ENCODE data around the gene NOX3.

NOX3 gene

DNA sequence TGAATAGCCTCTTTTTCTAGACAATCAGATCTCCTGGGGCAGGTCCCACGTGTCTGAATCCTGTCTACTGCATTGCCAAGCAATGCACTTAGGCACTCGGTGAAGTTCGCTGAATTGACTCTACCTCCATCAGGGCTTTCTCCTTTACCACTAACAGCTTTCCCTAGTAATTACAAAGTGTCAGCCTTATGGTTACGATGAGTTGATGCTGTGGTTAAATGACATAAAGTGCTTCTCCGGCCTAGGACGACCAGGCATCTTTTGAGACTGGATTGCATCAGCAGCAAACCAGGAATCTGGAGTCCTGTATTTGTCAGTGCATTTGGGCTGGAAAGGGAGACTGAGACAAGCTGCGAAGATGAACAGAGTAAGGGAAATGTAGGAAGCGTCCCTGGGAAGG lies 21.5 kb downstream of the NOX3 start:
- DNase-seq (ENCODE audit: low read depth): no peak
- no peak overlapping the region for H3K4me3 ChIP-seq (replicated peaks; ENCODE audit: low read depth, low read length)
- TF ChIP-seq, protein P1, sequence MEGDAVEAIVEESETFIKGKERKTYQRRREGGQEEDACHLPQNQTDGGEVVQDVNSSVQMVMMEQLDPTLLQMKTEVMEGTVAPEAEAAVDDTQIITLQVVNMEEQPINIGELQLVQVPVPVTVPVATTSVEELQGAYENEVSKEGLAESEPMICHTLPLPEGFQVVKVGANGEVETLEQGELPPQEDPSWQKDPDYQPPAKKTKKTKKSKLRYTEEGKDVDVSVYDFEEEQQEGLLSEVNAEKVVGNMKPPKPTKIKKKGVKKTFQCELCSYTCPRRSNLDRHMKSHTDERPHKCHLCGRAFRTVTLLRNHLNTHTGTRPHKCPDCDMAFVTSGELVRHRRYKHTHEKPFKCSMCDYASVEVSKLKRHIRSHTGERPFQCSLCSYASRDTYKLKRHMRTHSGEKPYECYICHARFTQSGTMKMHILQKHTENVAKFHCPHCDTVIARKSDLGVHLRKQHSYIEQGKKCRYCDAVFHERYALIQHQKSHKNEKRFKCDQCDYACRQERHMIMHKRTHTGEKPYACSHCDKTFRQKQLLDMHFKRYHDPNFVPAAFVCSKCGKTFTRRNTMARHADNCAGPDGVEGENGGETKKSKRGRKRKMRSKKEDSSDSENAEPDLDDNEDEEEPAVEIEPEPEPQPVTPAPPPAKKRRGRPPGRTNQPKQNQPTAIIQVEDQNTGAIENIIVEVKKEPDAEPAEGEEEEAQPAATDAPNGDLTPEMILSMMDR (IDR thresholded peaks at IDR 0.05; ENCODE audit: low read length, missing control alignments): no peak

GRCh38 chr6:155432293-155432692 lies 23.3 kb downstream of the NOX3 start:
- no peak overlapping the region for H3K4me3 ChIP-seq (replicated peaks; ENCODE audit: low read depth, low read length)
- DNase-seq (ENCODE audit: low read depth): no peak
- TF ChIP-seq, protein P1 (IDR thresholded peaks at IDR 0.05; ENCODE audit: low read length, missing control alignments): no peak

DNA sequence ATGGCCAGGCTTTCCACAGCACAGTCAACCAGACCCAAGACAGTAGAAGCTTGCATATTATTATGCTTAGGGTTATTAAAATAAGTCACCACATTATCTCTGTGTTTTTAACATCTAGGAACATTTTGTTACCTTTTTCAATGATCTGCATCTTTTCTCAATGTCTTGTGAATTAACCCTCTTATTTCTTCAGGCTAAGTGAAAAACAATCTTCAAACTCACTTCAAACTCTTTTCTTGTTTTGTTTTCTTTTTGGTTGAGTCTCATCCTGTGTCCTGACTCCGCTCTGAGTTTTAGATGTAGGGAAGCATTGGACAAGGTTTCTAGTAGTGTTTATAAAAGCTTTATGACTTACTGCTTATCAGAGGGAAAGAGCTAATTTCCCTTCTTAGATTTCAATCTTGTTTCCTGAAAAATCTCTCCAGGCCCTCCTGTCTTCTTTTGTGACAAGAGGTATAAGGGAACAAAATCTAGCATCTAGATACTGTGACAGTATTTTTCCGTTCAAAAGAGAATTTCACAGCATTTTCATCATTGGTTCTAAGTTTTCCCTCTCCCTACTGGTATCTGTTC lies 26.2 kb downstream of the NOX3 start:
- TF ChIP-seq, protein P1 (IDR thresholded peaks at IDR 0.05; ENCODE audit: low read length, missing control alignments): no peak
- DNase-seq (ENCODE audit: low read depth): no peak
- no peak overlapping the region for H3K4me3 ChIP-seq (replicated peaks; ENCODE audit: low read depth, low read length)

GRCh38 chr6:155426408-155426945 lies 29.2 kb downstream of the NOX3 start:
- TF ChIP-seq, protein P1 (IDR thresholded peaks at IDR 0.05; ENCODE audit: low read length, missing control alignments): no peak
- no peak overlapping the region for H3K4me3 ChIP-seq (replicated peaks; ENCODE audit: low read depth, low read length)
- DNase-seq (ENCODE audit: low read depth): no peak

- DNase-seq (ENCODE audit: low read depth): no peak
- H3K4me3 ChIP-seq (replicated peaks; ENCODE audit: low read depth, low read length): no peak overlapping the region
- TF ChIP-seq, protein P1 (IDR thresholded peaks at IDR 0.05; ENCODE audit: low read length, missing control alignments): no peak
Measured at GRCh38 chr6:155424181-155424580, 31.5 kb downstream of the NOX3 start.

DNA sequence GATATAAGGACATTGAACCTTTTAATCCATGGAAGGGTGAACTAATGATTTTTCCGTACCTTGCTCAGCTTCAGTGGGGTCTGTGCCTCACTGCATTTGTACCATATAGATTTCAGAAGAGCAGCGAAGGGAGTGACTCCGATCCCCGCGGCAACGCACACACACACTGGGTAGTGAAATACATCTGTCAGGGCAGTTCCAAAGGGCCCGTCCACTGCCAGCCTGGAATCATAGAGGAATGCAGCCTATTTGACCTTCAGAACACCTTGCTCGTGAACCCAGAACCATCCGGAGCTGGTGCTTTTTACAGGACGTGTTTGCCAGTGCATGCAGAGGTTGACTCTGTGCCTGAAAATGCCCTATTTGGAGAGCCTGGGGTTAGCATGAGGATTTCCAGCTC lies 33.0 kb downstream of the NOX3 start:
- H3K4me3 ChIP-seq (replicated peaks; ENCODE audit: low read depth, low read length): no peak overlapping the region
- no peak for DNase-seq (ENCODE audit: low read depth)
- TF ChIP-seq, protein P1 (IDR thresholded peaks at IDR 0.05; ENCODE audit: low read length, missing control alignments): no peak

- TF ChIP-seq, protein P1 (IDR thresholded peaks at IDR 0.05; ENCODE audit: low read length, missing control alignments): no peak
- DNase-seq (ENCODE audit: low read depth): no peak
- H3K4me3 ChIP-seq (replicated peaks; ENCODE audit: low read depth, low read length): no peak overlapping the region
Measured at GRCh38 chr6:155420492-155420891, 35.1 kb downstream of the NOX3 start.

Measured in fibroblast of pulmonary artery (primary cell).